SH-SY5Y (cell line): ENCODE results near the gene SUMO3.

Source experiments
- GATA2 ChIP-seq: IDR thresholded peaks from 2 replicates; pipeline ENCODE4 v1.6.1; 2011; ENCODE audit warnings: mild to moderate bottlenecking, low read depth, low read length
- GATA3 ChIP-seq: IDR thresholded peaks from 2 replicates; pipeline ENCODE4 v1.6.1; 2011; ENCODE audit warnings: low read depth, mild to moderate bottlenecking, low read length, moderate library complexity

GRCh38 chr21:44848821-44849521 lies 31.1 kb upstream of the SUMO3 start:
- no peak for TF ChIP-seq GATA2
- no peak for TF ChIP-seq GATA3
